ENCODE data around the gene HDAC4. TPM values are rescaled to one million over a fixed set of nuclear protein-coding genes. Genes with fewer than 3 reads are reported as not detected.
A peak's percentile ranks its signal among the peaks of the same experiment; 100 is the strongest.

HDAC4 gene
- total RNA-seq, 1 experiment from 2014 or later: 32.0 TPM

DNA sequence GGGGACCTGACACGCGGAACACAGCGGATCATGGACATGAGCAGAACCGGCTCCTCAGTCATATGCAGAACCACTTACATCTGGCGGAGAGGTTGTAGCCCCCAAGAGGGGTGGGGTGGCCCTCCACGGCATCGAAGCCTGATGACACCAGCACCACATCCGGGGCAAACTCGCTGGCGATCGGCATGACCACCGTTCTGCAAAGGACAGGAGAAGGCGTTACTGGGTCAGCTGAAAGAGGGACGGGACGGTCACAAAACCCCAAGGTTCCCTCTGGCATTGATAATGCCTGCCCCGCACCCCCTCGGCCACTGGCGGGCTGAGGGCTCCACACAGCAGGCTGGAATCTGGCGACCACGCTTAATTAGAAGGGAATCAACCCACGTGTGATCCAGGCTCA, 332.4 kb downstream of the HDAC4 start:
- Histone ChIP-seq H3K4me2 (ENCODE audit: insufficient read depth, insufficient read length, low read length) (no peak overlapping the region), H3K4ac (ENCODE audit: low read depth, low read length) (no peak overlapping the region), H4K20me1 (ENCODE audit: control insufficient read depth, insufficient read depth, insufficient read length) (no peaks in the 10 kb centered on the region), H4K91ac (ENCODE audit: insufficient read length, low read depth, low read length) (no peak overlapping the region), H2BK15ac (ENCODE audit: low read depth, low read length) (no peak overlapping the region), H2AK5ac (ENCODE audit: insufficient read length, low read length) (no peak overlapping the region), H3K79me2 (ENCODE audit: insufficient read depth, low read length) (no peaks in the 10 kb centered on the region), H3K56ac (ENCODE audit: insufficient read length, low read depth, low read length) (no peak overlapping the region), H4K8ac (replicated peaks; ENCODE audit: insufficient read length, low read depth, low read length) (no peak overlapping the region), H3K79me1 (ENCODE audit: insufficient read depth, low read depth, low read length, poor library complexity, severe bottlenecking) (no peaks in the 10 kb centered on the region), H3K18ac (ENCODE audit: insufficient read length, low read depth, low read length) (no peak overlapping the region), H2BK20ac (ENCODE audit: low read depth, low read length, poor library complexity, severe bottlenecking) (no peak overlapping the region), H2BK120ac (ENCODE audit: low read depth, low read length, poor library complexity, severe bottlenecking) (no peak overlapping the region), H2AFZ (ENCODE audit: low read length) (no peak overlapping the region), H3T11ph (ENCODE audit: low read length) (no peak overlapping the region), H3K23me2 (ENCODE audit: insufficient read length, low read depth, low read length, poor library complexity, severe bottlenecking) (no peaks in the 10 kb centered on the region), H2BK12ac (ENCODE audit: insufficient read length, low read depth, low read length) (no peak overlapping the region), H3K14ac (ENCODE audit: insufficient read depth, low read length) (no peak overlapping the region), H4K5ac (ENCODE audit: insufficient read length, low read depth, low read length) (no peak overlapping the region), H2BK5ac (ENCODE audit: insufficient read length, low read length) (no peak overlapping the region), H3K4me1 (ENCODE audit: insufficient read depth, low read length) (no peaks in the 10 kb centered on the region), H3K23ac (ENCODE audit: insufficient read length, low read depth, low read length) (no peak overlapping the region), H3K27ac (ENCODE audit: insufficient read length, low read depth, low read length) (no peak overlapping the region), H3K9ac (ENCODE audit: extremely low read depth, insufficient read length, low read length) (no peak overlapping the region), H3K9me3 (ENCODE audit: control insufficient read depth, low read depth, low read length) (no peaks in the 10 kb centered on the region), H3K27me3 (ENCODE audit: insufficient read depth, low read length) (no peaks in the 10 kb centered on the region)
- no CpG with 5 or more reads among the region's 21 CpGs for WGBS (ENCODE audit: extremely low coverage, insufficient read length, low lambda C conversion rate)
- H3K36me3 Mint-ChIP-seq (ENCODE audit: insufficient read depth in 1 of 3, low read depth in 3 of 3): peaks cover 14 to 38% (median 37%) of the 10 kb centered on the region in 3 experiments
- peak overlapping the region in 1 of 3 experiments; percentile 96; a peak in 1 of 7 replicates for H3K27ac Mint-ChIP-seq
- no peaks in the 10 kb centered on the region for H3K27me3 Mint-ChIP-seq (ENCODE audit: low read depth)
- DNase-seq: no peak
- H3K9me3 Mint-ChIP-seq: peaks cover 0 to 7% of the 10 kb centered on the region in 2 experiments; a peak in 2 of 5 replicates
- no peak overlapping the region for H3K4me3 Mint-ChIP-seq
- TF ChIP-seq, protein P1, sequence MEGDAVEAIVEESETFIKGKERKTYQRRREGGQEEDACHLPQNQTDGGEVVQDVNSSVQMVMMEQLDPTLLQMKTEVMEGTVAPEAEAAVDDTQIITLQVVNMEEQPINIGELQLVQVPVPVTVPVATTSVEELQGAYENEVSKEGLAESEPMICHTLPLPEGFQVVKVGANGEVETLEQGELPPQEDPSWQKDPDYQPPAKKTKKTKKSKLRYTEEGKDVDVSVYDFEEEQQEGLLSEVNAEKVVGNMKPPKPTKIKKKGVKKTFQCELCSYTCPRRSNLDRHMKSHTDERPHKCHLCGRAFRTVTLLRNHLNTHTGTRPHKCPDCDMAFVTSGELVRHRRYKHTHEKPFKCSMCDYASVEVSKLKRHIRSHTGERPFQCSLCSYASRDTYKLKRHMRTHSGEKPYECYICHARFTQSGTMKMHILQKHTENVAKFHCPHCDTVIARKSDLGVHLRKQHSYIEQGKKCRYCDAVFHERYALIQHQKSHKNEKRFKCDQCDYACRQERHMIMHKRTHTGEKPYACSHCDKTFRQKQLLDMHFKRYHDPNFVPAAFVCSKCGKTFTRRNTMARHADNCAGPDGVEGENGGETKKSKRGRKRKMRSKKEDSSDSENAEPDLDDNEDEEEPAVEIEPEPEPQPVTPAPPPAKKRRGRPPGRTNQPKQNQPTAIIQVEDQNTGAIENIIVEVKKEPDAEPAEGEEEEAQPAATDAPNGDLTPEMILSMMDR (conservative IDR thresholded peaks at IDR 0.05): no peak
- peaks cover 0 to 9% of the 10 kb centered on the region in 2 experiments; a peak in 2 of 4 replicates for H3K4me1 Mint-ChIP-seq
